Measurements from ENCODE around the gene ANKK1.

ANKK1 gene

GRCh38 chr11:113409526-113409925 is 21.9 kb downstream of the ANKK1 start:
- no peak overlapping the region for H3K27ac ChIP-seq (ENCODE audit: low read depth, low read length)
- H3K27me3 ChIP-seq (ENCODE audit: control insufficient read depth, insufficient read depth, low read length), result no peaks in the 10 kb centered on the region; the same call in 1 of the 2 replicates
- no peaks in the 10 kb centered on the region for H3K36me3 ChIP-seq (ENCODE audit: control insufficient read depth, insufficient read depth, low read length)
- H3K9ac ChIP-seq (ENCODE audit: low read length), result no peak overlapping the region
- H3K4me1 ChIP-seq (ENCODE audit: control insufficient read depth, insufficient read depth, low read length), result no peaks in the 10 kb centered on the region; the same call in 1 of the 2 replicates
- no peaks in the 10 kb centered on the region for H3K9me3 ChIP-seq (ENCODE audit: control insufficient read depth, insufficient read depth, low read depth, low read length)
- H3K4me3 ChIP-seq (ENCODE audit: low read depth, low read length), result no peak overlapping the region

- Histone ChIP-seq H3K36me3 (ENCODE audit: control insufficient read depth, insufficient read depth, low read length) (no peaks in the 10 kb centered on the region), H3K27ac (ENCODE audit: low read depth, low read length) (no peak overlapping the region), H3K4me3 (ENCODE audit: low read depth, low read length) (no peak overlapping the region), H3K4me1 (ENCODE audit: control insufficient read depth, insufficient read depth, low read length) (no peaks in the 10 kb centered on the region; the same call in 1 of the 2 replicates), H3K9ac (ENCODE audit: low read length) (no peak overlapping the region), H3K27me3 (ENCODE audit: control insufficient read depth, insufficient read depth, low read length) (no peaks in the 10 kb centered on the region; the same call in 1 of the 2 replicates), H3K9me3 (ENCODE audit: control insufficient read depth, insufficient read depth, low read depth, low read length) (no peaks in the 10 kb centered on the region)
Measured at GRCh38 chr11:113410414-113411135, 23.0 kb downstream of the ANKK1 start.

- Histone ChIP-seq H3K4me1 (ENCODE audit: control insufficient read depth, insufficient read depth, low read length) (no peaks in the 10 kb centered on the region), H3K9ac (ENCODE audit: low read length) (no peak overlapping the region), H3K27me3 (ENCODE audit: control insufficient read depth, insufficient read depth, low read length) (no peaks in the 10 kb centered on the region; the same call in 1 of the 2 replicates), H3K4me3 (ENCODE audit: low read depth, low read length) (no peak overlapping the region), H3K27ac (ENCODE audit: low read depth, low read length) (no peak overlapping the region), H3K9me3 (ENCODE audit: control insufficient read depth, insufficient read depth, low read depth, low read length) (no peaks in the 10 kb centered on the region), H3K36me3 (ENCODE audit: control insufficient read depth, insufficient read depth, low read length) (no peaks in the 10 kb centered on the region)
Measured at GRCh38 chr11:113411536-113411935, 24.0 kb downstream of the ANKK1 start.

DNA sequence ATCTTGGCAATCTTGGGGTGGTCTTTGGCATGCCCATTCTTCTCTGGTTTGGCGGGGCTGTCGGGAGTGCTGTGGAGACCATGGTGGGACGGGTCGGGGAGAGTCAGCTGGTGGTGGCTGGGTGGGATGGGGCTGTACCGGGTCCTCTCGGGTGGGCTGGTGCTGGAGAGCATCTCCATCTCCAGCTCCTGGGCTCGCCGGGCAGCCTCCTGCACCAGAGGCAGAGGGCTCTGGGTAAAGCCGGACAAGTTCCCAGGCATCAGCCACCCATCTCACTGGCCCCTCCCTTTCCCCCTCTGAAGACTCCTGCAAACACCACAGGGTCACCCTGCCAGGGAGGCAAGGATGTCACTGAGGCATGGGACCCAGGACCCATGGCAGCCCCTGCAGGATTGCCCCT is 25.1 kb downstream of the ANKK1 start:
- H3K9ac ChIP-seq (ENCODE audit: low read length), result no peak overlapping the region
- H3K4me3 ChIP-seq (ENCODE audit: low read depth, low read length), result no peak overlapping the region
- no peaks in the 10 kb centered on the region for H3K36me3 ChIP-seq (ENCODE audit: control insufficient read depth, insufficient read depth, low read length)
- H3K27me3 ChIP-seq (ENCODE audit: control insufficient read depth, insufficient read depth, low read length), result no peaks in the 10 kb centered on the region
- H3K9me3 ChIP-seq (ENCODE audit: control insufficient read depth, insufficient read depth, low read depth, low read length), result no peaks in the 10 kb centered on the region
- no peak overlapping the region for H3K27ac ChIP-seq (ENCODE audit: low read depth, low read length)
- H3K4me1 ChIP-seq (ENCODE audit: control insufficient read depth, insufficient read depth, low read length), result no peaks in the 10 kb centered on the region

GRCh38 chr11:113415343-113415742 is 27.8 kb downstream of the ANKK1 start:
- Histone ChIP-seq H3K9ac (ENCODE audit: low read length) (no peak overlapping the region), H3K27me3 (ENCODE audit: control insufficient read depth, insufficient read depth, low read length) (no peaks in the 10 kb centered on the region), H3K27ac (ENCODE audit: low read depth, low read length) (no peak overlapping the region), H3K9me3 (ENCODE audit: control insufficient read depth, insufficient read depth, low read depth, low read length) (no peaks in the 10 kb centered on the region), H3K36me3 (ENCODE audit: control insufficient read depth, insufficient read depth, low read length) (no peaks in the 10 kb centered on the region), H3K4me1 (ENCODE audit: control insufficient read depth, insufficient read depth, low read length) (no peaks in the 10 kb centered on the region), H3K4me3 (ENCODE audit: low read depth, low read length) (no peak overlapping the region)

DNA sequence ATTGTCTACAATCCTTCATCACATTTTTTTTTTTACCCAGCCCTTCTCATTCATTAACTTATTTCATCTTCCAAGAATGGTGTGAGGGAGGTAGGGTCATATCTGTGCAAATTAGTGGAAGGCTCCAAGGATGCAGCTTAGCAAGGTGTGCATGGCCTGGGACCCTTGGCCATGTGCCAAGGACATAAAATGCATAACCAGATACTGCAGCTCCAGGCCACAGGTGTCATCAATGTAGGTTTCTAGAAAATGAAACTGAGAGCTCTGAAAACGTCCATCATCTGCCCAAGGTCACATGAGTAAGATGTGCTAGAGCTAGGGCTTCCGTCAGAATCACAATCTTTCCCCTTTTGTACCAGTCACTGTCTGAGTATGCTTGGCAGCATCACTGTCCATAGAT is 29.8 kb downstream of the ANKK1 start:
- Histone ChIP-seq H3K4me1 (ENCODE audit: control insufficient read depth, insufficient read depth, low read length) (no peaks in the 10 kb centered on the region), H3K36me3 (ENCODE audit: control insufficient read depth, insufficient read depth, low read length) (no peaks in the 10 kb centered on the region), H3K4me3 (ENCODE audit: low read depth, low read length) (no peak overlapping the region), H3K9me3 (ENCODE audit: control insufficient read depth, insufficient read depth, low read depth, low read length) (no peaks in the 10 kb centered on the region), H3K27me3 (ENCODE audit: control insufficient read depth, insufficient read depth, low read length) (peaks cover 5% of the 10 kb centered on the region; the same call in 1 of the 2 replicates), H3K27ac (ENCODE audit: low read depth, low read length) (no peak overlapping the region), H3K9ac (ENCODE audit: low read length) (no peak overlapping the region)

GRCh38 chr11:113419454-113420003 is 31.9 kb downstream of the ANKK1 start:
- H3K4me3 ChIP-seq (ENCODE audit: low read depth, low read length), result no peak overlapping the region
- H3K36me3 ChIP-seq (ENCODE audit: control insufficient read depth, insufficient read depth, low read length), result no peaks in the 10 kb centered on the region
- H3K9me3 ChIP-seq (ENCODE audit: control insufficient read depth, insufficient read depth, low read depth, low read length), result no peaks in the 10 kb centered on the region
- H3K4me1 ChIP-seq (ENCODE audit: control insufficient read depth, insufficient read depth, low read length), result no peaks in the 10 kb centered on the region
- no peak overlapping the region for H3K9ac ChIP-seq (ENCODE audit: low read length)
- no peak overlapping the region for H3K27ac ChIP-seq (ENCODE audit: low read depth, low read length)
- peaks cover 5% of the 10 kb centered on the region; the same call in 1 of the 2 replicates for H3K27me3 ChIP-seq (ENCODE audit: control insufficient read depth, insufficient read depth, low read length)

DNA sequence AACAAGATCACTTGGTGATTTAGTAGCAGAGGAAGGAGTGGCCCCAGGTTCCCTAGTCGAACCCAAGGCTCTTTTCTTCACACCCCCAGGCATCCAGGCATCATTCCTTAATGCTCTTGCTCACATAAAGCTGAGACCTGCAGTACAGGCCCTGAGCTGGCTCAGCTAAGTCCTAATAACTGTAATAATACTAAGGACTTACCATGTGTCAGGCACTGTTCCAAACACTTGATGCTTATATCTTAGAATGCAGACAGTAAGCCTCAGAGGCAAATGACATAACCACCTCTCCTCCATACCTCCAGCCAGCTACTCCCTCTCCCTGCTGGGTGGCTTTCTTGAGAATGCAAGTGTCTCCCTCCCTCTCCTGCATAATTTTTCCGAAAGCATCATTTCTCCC is 33.2 kb downstream of the ANKK1 start:
- Histone ChIP-seq H3K27ac (ENCODE audit: low read depth, low read length) (no peak overlapping the region), H3K9ac (ENCODE audit: low read length) (no peak overlapping the region), H3K4me3 (ENCODE audit: low read depth, low read length) (no peak overlapping the region), H3K36me3 (ENCODE audit: control insufficient read depth, insufficient read depth, low read length) (no peaks in the 10 kb centered on the region), H3K4me1 (ENCODE audit: control insufficient read depth, insufficient read depth, low read length) (no peaks in the 10 kb centered on the region), H3K9me3 (ENCODE audit: control insufficient read depth, insufficient read depth, low read depth, low read length) (no peaks in the 10 kb centered on the region), H3K27me3 (ENCODE audit: control insufficient read depth, insufficient read depth, low read length) (peaks cover 5% of the 10 kb centered on the region; the same call in 1 of the 2 replicates)

DNA sequence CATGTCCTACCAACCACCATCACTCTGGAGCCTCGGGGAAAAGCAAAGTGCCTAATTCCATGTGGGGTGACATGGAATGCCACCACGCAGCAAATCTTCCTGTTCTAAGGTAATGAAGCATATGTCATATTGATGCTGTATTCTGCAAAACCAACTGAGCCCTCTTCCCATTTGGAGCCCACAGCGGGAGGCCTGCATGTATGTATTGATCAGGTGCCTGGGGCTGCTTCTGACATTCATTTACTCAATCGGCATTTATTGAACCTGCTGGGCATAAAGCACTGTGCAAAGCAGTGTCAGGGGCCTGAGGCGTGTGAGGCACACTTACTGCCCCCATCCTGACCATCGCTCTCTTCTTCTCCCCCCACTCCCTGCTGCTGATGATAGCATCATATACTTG is 39.1 kb downstream of the ANKK1 start:
- H3K27ac ChIP-seq (ENCODE audit: low read depth, low read length), result no peak overlapping the region
- H3K4me3 ChIP-seq (ENCODE audit: low read depth, low read length), result no peak overlapping the region
- no peaks in the 10 kb centered on the region; the same call in 1 of the 2 replicates for H3K27me3 ChIP-seq (ENCODE audit: control insufficient read depth, insufficient read depth, low read length)
- H3K4me1 ChIP-seq (ENCODE audit: control insufficient read depth, insufficient read depth, low read length), result no peaks in the 10 kb centered on the region
- no peaks in the 10 kb centered on the region for H3K9me3 ChIP-seq (ENCODE audit: control insufficient read depth, insufficient read depth, low read depth, low read length)
- H3K36me3 ChIP-seq (ENCODE audit: control insufficient read depth, insufficient read depth, low read length), result no peaks in the 10 kb centered on the region
- no peak overlapping the region for H3K9ac ChIP-seq (ENCODE audit: low read length)

- H3K27ac ChIP-seq (ENCODE audit: low read depth, low read length), result no peak overlapping the region
- no peaks in the 10 kb centered on the region for H3K27me3 ChIP-seq (ENCODE audit: control insufficient read depth, insufficient read depth, low read length)
- H3K4me1 ChIP-seq (ENCODE audit: control insufficient read depth, insufficient read depth, low read length), result peaks cover 10% of the 10 kb centered on the region
- H3K4me3 ChIP-seq (ENCODE audit: low read depth, low read length), result no peak overlapping the region
- H3K36me3 ChIP-seq (ENCODE audit: control insufficient read depth, insufficient read depth, low read length), result no peaks in the 10 kb centered on the region
- H3K9me3 ChIP-seq (ENCODE audit: control insufficient read depth, insufficient read depth, low read depth, low read length), result no peaks in the 10 kb centered on the region
- no peak overlapping the region for H3K9ac ChIP-seq (ENCODE audit: low read length)
Measured at GRCh38 chr11:113431746-113432145, 44.2 kb downstream of the ANKK1 start.

DNA sequence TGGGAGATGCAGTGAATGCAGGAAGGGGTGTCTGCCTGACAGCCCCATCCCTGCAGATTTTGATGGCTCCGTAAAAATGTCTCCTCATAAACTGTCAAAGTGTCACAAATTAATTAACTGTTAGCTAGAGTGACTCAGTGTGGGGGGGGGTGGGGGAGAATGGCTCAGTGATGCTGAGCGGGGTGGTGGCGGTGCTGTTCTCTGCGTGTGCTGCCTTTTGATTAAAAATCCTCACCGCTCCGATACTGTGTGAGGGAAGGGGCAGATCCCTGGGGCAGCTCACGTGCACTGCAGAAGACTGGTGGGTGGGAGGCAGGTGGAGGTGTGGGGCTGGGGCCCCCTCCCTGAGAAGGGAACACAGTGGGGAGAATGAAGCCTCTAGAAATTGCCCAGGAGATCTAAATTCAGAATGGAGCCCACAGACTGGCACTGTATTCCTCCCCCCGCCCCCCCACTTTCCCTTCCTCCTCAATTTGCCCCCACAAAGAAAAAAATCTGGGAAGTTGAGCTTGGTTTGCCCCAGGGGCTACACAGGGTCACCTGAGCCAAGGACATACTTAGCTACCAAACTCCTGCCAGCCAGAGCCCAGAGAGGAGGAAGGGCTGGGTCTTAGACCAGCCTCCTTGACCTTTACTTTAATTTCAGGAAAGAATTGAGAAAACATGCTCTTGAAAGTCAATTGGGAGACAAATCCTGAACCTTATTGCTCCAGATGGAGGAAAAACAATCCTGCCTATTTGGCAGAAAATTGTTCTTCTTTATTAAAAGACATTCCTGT is 47.8 kb downstream of the ANKK1 start:
- H3K9me3 ChIP-seq (ENCODE audit: control insufficient read depth, insufficient read depth, low read depth, low read length), result no peaks in the 10 kb centered on the region
- H3K27ac ChIP-seq (ENCODE audit: low read depth, low read length), result no peak overlapping the region
- no peaks in the 10 kb centered on the region for H3K27me3 ChIP-seq (ENCODE audit: control insufficient read depth, insufficient read depth, low read length)
- peaks cover 10% of the 10 kb centered on the region for H3K4me1 ChIP-seq (ENCODE audit: control insufficient read depth, insufficient read depth, low read length)
- no peak overlapping the region for H3K9ac ChIP-seq (ENCODE audit: low read length)
- H3K4me3 ChIP-seq (ENCODE audit: low read depth, low read length), result no peak overlapping the region
- no peaks in the 10 kb centered on the region for H3K36me3 ChIP-seq (ENCODE audit: control insufficient read depth, insufficient read depth, low read length)

Measured in HUES6 (cell line).